ENCODE data around the gene IGSF21. TPM values are rescaled to one million over a fixed set of nuclear protein-coding genes. Genes with fewer than 3 reads are reported as not detected.

The IGSF21 gene
- total RNA-seq, 1 experiment from 2014 or later: not detected

DNA sequence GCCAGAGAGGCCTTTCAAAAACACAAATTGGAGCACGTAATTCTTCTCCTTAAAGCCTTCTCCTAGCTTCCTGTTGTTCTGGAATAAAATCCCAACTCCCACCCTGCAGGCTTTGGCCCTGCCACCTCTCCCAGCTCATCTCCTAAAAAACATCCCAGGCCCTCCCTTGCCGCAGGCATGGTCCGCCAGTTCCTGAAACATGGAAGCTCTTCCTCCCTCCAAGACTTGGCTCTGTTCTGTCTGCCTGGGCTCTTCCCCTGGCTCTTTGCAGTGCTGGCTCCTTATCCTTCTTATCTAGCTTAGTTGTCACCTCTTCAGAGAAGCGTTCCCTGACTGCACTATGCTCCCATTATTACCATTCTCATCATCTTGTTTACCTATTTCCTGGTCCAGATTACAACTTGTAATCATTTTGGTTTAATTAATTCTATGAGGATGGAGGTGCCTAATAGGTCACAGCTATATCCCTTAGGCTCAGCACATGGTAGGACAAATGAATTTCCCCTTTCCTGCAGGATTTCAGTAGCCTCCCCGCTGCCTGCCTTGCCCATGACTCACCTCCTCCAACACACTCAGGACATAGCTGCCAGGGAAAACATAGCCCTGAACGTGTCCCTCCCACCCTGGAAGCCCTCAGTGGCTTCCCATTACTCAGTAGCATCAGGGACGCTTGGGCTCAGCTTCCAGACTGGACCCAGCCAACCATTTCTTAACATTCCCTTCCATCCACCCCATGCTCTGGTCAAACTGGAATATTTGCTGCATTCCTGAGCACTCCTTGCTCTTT lies 15.7 kb upstream of the IGSF21 start:
- BruUV-seq (replicated peaks): no TSS peak
- no peak for DNase-seq
- Mint-ChIP-seq H3K27me3 (ENCODE audit: unreplicated experiment) (peaks cover 91% of the 10 kb centered on the region), H3K36me3 (ENCODE audit: insufficient read depth, unreplicated experiment) (no peaks in the 10 kb centered on the region), H3K27ac (ENCODE audit: unreplicated experiment) (no peak overlapping the region), H3K4me3 (ENCODE audit: low read depth, unreplicated experiment) (no peak overlapping the region), H3K4me1 (ENCODE audit: low read depth, unreplicated experiment) (no peaks in the 10 kb centered on the region), H3K9me3 (ENCODE audit: low read depth, unreplicated experiment) (no peaks in the 10 kb centered on the region)
- CTCF ChIA-PET: no interaction called here
- TF ChIP-seq, protein P1, sequence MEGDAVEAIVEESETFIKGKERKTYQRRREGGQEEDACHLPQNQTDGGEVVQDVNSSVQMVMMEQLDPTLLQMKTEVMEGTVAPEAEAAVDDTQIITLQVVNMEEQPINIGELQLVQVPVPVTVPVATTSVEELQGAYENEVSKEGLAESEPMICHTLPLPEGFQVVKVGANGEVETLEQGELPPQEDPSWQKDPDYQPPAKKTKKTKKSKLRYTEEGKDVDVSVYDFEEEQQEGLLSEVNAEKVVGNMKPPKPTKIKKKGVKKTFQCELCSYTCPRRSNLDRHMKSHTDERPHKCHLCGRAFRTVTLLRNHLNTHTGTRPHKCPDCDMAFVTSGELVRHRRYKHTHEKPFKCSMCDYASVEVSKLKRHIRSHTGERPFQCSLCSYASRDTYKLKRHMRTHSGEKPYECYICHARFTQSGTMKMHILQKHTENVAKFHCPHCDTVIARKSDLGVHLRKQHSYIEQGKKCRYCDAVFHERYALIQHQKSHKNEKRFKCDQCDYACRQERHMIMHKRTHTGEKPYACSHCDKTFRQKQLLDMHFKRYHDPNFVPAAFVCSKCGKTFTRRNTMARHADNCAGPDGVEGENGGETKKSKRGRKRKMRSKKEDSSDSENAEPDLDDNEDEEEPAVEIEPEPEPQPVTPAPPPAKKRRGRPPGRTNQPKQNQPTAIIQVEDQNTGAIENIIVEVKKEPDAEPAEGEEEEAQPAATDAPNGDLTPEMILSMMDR (IDR thresholded peaks at IDR 0.05; ENCODE audit: unreplicated experiment): no peak
- intact Hi-C loops (cut with micrococcal nuclease; ENCODE audit: unreplicated experiment): no loop called here

DNA sequence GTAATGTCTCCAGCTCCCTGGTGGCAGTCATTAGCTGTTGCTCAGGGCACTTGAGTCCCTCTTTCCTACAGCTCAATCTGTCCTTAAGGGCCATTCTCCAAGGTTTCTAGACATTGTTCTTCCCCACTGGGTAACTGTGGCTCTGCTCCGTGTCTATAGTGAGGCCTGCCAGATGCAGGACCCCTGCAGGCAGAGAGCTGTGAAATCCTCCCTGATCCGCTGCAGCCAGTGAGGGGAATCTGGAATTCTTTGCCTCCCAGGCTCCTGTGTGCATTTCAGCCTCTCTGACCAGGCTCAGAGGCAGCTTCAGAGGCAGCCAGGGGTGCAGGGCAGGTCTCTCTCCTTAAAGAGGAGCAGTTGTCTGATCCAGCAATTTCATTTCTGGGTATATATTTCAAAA lies 14.4 kb upstream of the IGSF21 start:
- CTCF ChIA-PET: no interaction called here
- H3K4me3 Mint-ChIP-seq (ENCODE audit: low read depth, unreplicated experiment): no peak overlapping the region
- BruUV-seq (replicated peaks): no TSS peak
- H3K36me3 Mint-ChIP-seq (ENCODE audit: insufficient read depth, unreplicated experiment): no peaks in the 10 kb centered on the region
- intact Hi-C loops (cut with micrococcal nuclease; ENCODE audit: unreplicated experiment): no loop called here
- peaks cover 91% of the 10 kb centered on the region for H3K27me3 Mint-ChIP-seq (ENCODE audit: unreplicated experiment)
- H3K27ac Mint-ChIP-seq (ENCODE audit: unreplicated experiment): no peak overlapping the region
- no peak for DNase-seq
- TF ChIP-seq, protein P1 (IDR thresholded peaks at IDR 0.05; ENCODE audit: unreplicated experiment): no peak
- no peaks in the 10 kb centered on the region for H3K4me1 Mint-ChIP-seq (ENCODE audit: low read depth, unreplicated experiment)
- H3K9me3 Mint-ChIP-seq (ENCODE audit: low read depth, unreplicated experiment): no peaks in the 10 kb centered on the region

DNA sequence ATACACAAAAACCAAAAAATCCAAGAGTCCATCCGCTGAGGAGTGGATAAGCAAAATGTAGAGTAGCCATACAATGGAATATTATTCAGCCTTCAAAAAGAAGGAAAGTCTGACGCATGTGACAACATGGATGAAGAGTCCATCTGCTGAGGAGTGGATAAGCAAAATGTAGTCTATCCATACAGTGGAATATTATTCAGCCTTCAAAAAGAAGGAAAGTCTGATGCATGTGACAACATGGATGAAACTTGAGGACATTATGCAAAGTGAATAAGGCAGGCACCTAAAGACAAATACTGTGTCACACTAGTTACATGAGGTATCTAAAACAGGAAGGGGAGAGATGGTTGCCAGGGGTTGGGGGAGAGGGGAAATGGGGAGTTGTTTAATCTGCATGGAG lies 14.0 kb upstream of the IGSF21 start:
- no peak overlapping the region for H3K27ac Mint-ChIP-seq (ENCODE audit: unreplicated experiment)
- DNase-seq: no peak
- CTCF ChIA-PET: no interaction called here
- intact Hi-C loops (cut with micrococcal nuclease; ENCODE audit: unreplicated experiment): no loop called here
- H3K36me3 Mint-ChIP-seq (ENCODE audit: insufficient read depth, unreplicated experiment): no peaks in the 10 kb centered on the region
- TF ChIP-seq, protein P1 (IDR thresholded peaks at IDR 0.05; ENCODE audit: unreplicated experiment): no peak
- no TSS peak for BruUV-seq (replicated peaks)
- no peak overlapping the region for H3K4me3 Mint-ChIP-seq (ENCODE audit: low read depth, unreplicated experiment)
- H3K27me3 Mint-ChIP-seq (ENCODE audit: unreplicated experiment): peaks cover 91% of the 10 kb centered on the region
- H3K9me3 Mint-ChIP-seq (ENCODE audit: low read depth, unreplicated experiment): no peaks in the 10 kb centered on the region
- no peaks in the 10 kb centered on the region for H3K4me1 Mint-ChIP-seq (ENCODE audit: low read depth, unreplicated experiment)

DNA sequence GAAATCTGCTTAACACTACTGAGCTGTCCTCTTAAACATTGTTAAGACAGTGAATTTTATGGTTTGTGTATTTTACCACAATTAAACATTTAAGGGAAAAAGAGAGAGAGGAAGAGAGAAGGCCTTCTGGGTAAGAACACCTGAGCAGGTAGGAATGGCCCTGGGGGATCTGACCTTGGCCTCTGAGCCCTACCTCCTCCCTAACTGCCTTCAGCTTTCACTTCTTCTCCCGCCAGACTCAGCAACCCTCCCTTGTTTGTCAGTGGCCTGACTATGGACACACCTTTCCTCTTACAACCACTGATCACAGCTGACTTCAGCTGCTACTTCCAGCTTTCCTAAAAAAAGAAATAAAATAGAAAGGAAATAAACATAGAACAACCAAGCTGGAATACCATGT lies 13.5 kb upstream of the IGSF21 start:
- intact Hi-C loops (cut with micrococcal nuclease; ENCODE audit: unreplicated experiment): no loop called here
- no peak overlapping the region for H3K27ac Mint-ChIP-seq (ENCODE audit: unreplicated experiment)
- no peaks in the 10 kb centered on the region for H3K4me1 Mint-ChIP-seq (ENCODE audit: low read depth, unreplicated experiment)
- peaks cover 91% of the 10 kb centered on the region for H3K27me3 Mint-ChIP-seq (ENCODE audit: unreplicated experiment)
- CTCF ChIA-PET: no interaction called here
- BruUV-seq (replicated peaks): no TSS peak
- TF ChIP-seq, protein P1 (IDR thresholded peaks at IDR 0.05; ENCODE audit: unreplicated experiment): no peak
- no peak overlapping the region for H3K4me3 Mint-ChIP-seq (ENCODE audit: low read depth, unreplicated experiment)
- no peaks in the 10 kb centered on the region for H3K9me3 Mint-ChIP-seq (ENCODE audit: low read depth, unreplicated experiment)
- DNase-seq: no peak
- H3K36me3 Mint-ChIP-seq (ENCODE audit: insufficient read depth, unreplicated experiment): no peaks in the 10 kb centered on the region
